Measurements from ENCODE around the gene NME3. TPM values are rescaled to one million over a fixed set of nuclear protein-coding genes. Genes with fewer than 3 reads are reported as not detected.

NME3 gene
- total and polyA plus RNA-seq, 9 donors, result 68.6 to 129 (median 87.4) TPM; not detected in 1

DNA sequence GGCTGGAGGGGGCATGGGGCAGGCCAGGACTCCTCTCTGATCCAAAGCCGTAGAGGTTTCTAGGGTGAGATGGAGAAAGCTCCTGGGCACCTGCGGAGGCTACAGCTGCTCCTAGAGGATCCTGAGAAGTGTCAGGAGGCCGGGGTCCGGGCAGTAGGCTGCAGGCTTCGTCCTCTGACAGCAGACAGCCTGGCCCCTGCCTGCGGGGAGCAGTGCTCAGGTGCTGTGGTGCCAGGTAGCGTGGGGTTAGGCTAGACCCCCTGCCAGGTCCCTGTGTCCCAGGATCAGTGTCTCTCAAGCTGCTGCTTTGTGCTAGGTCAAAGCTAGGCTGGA lies 3.1 kb upstream of the NME3 start:
- no peak for DNase-seq
- no peak overlapping the region for H3K4me3 ChIP-seq
- H3K27me3 ChIP-seq, result no peaks in the 10 kb centered on the region
- intact Hi-C loops (cut with DNase I), result no loop called here
- H3K36me3 ChIP-seq, result no peaks in the 10 kb centered on the region
- WGBS, 3 donors, result 80 to 88% (median 82%) methylated on average over 7 of the region's 7 CpGs
- TF ChIP-seq POLR2A (IDR thresholded peaks at IDR 0.05) (no peak), EP300 (IDR thresholded peaks at IDR 0.05) (no peak)
- TF ChIP-seq, protein P1, sequence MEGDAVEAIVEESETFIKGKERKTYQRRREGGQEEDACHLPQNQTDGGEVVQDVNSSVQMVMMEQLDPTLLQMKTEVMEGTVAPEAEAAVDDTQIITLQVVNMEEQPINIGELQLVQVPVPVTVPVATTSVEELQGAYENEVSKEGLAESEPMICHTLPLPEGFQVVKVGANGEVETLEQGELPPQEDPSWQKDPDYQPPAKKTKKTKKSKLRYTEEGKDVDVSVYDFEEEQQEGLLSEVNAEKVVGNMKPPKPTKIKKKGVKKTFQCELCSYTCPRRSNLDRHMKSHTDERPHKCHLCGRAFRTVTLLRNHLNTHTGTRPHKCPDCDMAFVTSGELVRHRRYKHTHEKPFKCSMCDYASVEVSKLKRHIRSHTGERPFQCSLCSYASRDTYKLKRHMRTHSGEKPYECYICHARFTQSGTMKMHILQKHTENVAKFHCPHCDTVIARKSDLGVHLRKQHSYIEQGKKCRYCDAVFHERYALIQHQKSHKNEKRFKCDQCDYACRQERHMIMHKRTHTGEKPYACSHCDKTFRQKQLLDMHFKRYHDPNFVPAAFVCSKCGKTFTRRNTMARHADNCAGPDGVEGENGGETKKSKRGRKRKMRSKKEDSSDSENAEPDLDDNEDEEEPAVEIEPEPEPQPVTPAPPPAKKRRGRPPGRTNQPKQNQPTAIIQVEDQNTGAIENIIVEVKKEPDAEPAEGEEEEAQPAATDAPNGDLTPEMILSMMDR (IDR thresholded peaks at IDR 0.05), result no peak
- H3K9me3 ChIP-seq, result no peaks in the 10 kb centered on the region
- peaks cover 17% of the 10 kb centered on the region for H3K4me1 ChIP-seq (ENCODE audit: insufficient read depth)
- H3K27ac ChIP-seq, result no peak overlapping the region

DNA sequence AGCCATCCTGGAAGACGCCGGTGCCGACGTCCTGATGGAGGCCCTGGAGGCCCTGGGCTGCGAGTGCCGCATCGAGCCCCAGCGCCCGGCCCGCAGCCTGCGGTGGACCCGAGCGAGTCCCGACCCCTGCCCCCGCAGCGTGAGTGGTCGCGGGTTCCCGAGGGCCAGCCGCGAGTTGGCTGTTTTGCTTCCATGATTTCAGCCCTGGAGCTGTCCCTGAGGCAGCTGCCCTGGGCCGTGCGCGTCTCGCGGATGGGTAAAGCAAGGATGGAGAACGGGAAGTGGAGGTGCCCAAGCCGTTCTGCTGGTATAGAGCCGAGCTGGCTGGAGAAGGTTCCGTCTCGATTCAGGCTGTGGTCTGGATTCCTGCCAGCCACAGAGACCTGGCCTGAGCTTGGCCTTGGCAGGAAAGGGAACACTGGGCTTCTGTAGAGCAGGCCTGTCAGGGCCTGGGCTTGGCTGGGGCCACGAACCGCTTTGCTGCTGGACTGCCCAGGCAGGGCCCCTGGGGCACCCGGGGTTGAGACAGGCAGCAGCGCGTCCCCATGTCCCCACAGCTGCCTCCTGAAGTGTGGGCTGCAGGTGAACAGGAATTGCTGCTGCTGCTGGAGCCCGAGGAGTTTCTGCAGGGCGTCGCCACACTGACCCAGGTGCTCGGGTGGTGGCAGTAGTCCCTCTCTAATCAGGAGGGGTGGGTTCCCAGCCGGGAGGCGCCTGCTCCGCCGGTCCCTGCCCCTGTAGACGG lies 2.5 kb upstream of the NME3 start:
- peak overlapping the region; percentile 92 for H3K4me3 ChIP-seq
- intact Hi-C loops (cut with DNase I), result no loop called here
- WGBS, 3 donors, result 12 to 16% (median 12%) methylated on average over 25 to 45 of the region's 45 CpGs
- peaks cover 17% of the 10 kb centered on the region for H3K4me1 ChIP-seq (ENCODE audit: insufficient read depth)
- H3K27ac ChIP-seq, result peak overlapping the region; percentile 57 to 77
- TF ChIP-seq, protein P1 (IDR thresholded peaks at IDR 0.05), result no peak
- TF ChIP-seq EP300 (IDR thresholded peaks at IDR 0.05) (no peak), POLR2A (IDR thresholded peaks at IDR 0.05) (no peak)
- H3K27me3 ChIP-seq, result no peaks in the 10 kb centered on the region
- no peaks in the 10 kb centered on the region for H3K9me3 ChIP-seq
- DNase-seq, result no peak
- no peaks in the 10 kb centered on the region for H3K36me3 ChIP-seq

DNA sequence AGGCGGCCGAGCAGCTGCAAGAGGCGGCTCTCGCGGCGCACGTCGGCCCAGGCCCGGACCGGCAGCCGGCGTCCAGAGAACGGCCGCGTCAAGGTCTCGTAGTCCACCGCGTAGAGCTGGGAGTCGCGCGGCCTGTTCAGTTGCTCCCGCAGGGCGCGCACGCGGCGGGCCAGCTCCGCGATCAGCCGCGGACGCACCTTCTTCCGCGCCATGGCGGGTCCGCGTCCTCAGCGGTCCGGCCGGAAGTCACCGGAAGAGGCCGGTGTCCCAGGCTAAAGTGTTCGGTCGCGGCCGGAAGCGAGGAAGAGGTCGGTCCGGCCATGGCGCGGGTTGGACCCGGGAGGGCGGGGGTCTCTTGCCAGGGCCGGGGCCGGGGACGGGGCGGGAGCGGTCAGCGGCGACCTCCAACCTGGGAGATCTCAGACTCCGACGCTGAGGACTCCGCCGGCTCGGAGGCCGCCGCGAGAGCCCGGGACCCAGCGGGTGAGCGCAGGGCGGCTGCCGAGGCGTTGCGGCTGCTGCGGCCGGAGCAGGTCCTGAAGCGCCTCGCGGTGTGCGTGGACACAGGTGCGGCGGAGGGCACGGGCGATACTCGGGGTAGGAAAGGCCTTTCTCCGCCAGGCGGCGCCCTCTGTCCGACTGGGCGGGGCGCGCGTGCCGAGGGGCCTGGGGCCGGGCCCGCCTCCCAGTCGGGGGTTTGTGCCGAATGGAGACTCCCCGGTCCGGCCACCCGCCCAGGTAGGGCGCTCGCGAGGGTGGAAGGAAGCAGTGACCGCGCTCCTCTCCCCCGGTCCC lies 1.8 kb upstream of the NME3 start, which contains the start of gene MRPS34:
Gene MRPS34 (minus strand): TSS at position 227 of the 795 bp plus-strand sequence. CDS start 15 bp downstream, at position 212.
- Histone ChIP-seq H3K27me3 (no peaks in the 10 kb centered on the region), H3K9me3 (no peaks in the 10 kb centered on the region), H3K36me3 (no peaks in the 10 kb centered on the region), H3K27ac (peak within 1 kb of the TSS; percentile 57 to 77), H3K4me1 (ENCODE audit: insufficient read depth) (peaks cover 17% of the 10 kb centered on the region), H3K4me3 (peak within 1 kb of the TSS; percentile 92)
- TF ChIP-seq, protein P1 (IDR thresholded peaks at IDR 0.05), result peak; percentile 16 to 62 (median 46)
- TF ChIP-seq POLR2A (IDR thresholded peaks at IDR 0.05), result peak; percentile 30
- no peak for TF ChIP-seq EP300 (IDR thresholded peaks at IDR 0.05)
- 0 to 1% (median 0%) methylated on average over 52 to 108 of the region's 108 CpGs for WGBS, 3 donors
- intact Hi-C loops (cut with DNase I), result no loop called here
- peak; percentile 76 to 90 (median 84) for DNase-seq

DNA sequence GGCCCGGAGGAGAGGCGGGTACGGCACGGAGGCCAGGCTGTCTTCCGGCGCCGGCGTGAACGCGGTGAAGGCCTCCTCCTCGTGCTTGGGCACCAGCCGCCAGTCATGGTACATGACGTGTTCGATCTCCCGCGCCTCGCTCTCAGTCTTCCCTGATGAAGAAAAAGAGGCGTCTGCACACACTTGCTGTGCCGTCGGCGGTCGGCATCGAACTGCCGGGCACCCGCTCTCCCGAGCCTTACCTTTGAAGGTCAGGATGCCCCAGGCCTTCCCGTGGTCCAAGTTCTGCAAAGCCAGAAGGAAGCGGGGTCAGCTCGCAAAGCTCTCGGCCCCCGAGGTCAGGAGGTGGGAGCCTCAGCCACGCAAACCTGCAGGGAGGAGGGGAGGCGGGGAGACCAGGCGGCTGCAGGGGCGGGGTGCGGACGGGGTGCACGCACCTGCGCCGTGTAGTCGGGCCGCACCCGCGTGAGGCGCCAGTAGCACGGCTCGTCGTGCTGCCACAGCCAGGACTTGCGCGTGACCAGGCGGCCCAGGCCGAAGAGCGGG lies 1.1 kb upstream of the NME3 start, which contains the start of gene EME2:
Gene EME2 (plus strand): TSS at position 449 of the 546 bp plus-strand sequence. CDS start 418 bp downstream, outside the sequence.
- intact Hi-C loops (cut with DNase I), result no loop called here
- no peaks in the 10 kb centered on the region for H3K9me3 ChIP-seq
- TF ChIP-seq, protein P1 (IDR thresholded peaks at IDR 0.05), result no peak
- no peak for TF ChIP-seq EP300 (IDR thresholded peaks at IDR 0.05)
- no peak for TF ChIP-seq POLR2A (IDR thresholded peaks at IDR 0.05)
- peak within 1 kb of the TSS; percentile 92 for H3K4me3 ChIP-seq
- H3K4me1 ChIP-seq (ENCODE audit: insufficient read depth), result peaks cover 17% of the 10 kb centered on the region
- no peaks in the 10 kb centered on the region for H3K27me3 ChIP-seq
- WGBS, 3 donors, result 1% methylated on average over 49 to 53 of the region's 53 CpGs
- no peaks in the 10 kb centered on the region for H3K36me3 ChIP-seq
- peak within 1 kb of the TSS; percentile 57 to 77 for H3K27ac ChIP-seq
- no peak for DNase-seq

All from ovary (tissue), 9 donors.